Measurements from ENCODE around the gene TRIM2.

TRIM2 gene

DNA sequence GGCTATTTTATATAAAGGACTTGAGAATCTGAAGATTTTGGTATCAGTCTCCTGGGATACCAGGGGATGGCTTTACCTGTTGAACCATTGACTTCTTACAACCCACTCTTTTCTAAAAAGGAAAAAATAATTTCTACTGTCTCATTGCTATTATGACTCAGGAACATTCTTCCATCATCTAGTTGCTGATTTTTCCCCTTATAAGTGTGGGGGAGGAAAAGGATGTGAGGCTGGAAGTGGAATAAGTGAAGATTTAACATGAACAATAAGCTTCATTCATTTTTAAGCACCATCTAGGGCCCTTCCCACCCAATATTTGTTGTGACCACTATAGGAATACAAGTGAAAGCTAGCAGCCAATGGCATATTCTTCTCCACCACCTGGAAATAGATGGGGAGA lies 129.6 kb downstream of the TRIM2 start:
- no peak for DNase-seq (ENCODE audit: low read depth)

DNA sequence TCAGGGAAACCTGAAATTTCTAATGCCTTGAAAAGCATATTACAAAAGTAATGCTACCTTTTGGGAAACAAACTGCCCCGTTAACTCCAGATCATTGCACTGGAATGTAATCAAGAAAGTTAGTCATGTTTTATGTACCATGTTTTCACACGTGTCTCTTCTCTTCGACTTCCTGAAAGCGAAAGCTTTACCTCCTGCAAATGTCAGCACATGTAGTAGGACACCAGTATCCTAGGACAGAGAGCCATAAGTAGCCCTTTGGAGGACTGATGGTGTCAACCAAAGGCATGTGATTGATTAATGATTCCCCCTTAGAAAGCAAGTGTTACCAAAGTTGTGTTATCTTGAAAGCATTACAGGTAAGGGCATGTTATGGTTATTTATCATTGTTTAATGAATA lies 131.4 kb downstream of the TRIM2 start:
- DNase-seq (ENCODE audit: low read depth), result no peak

DNA sequence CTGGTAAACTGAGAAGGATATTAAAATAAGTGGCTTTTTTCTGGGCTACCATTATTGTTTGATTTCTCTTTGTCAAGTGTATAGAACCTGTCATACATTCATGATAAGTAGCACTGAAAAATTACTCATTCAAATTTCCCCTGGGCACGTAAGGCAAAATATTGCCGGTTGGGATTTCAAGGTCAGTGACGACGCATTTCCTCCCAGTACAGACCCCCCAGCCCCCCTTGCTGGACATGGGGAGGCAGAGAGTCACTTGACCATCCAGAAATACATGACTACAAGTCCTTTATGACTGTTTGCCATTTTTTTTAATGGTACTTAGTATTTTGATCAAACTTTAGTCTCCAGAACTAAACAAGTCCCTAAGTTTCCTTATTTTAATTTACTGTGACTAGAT lies 133.4 kb downstream of the TRIM2 start:
- no peak for DNase-seq (ENCODE audit: low read depth)

DNA sequence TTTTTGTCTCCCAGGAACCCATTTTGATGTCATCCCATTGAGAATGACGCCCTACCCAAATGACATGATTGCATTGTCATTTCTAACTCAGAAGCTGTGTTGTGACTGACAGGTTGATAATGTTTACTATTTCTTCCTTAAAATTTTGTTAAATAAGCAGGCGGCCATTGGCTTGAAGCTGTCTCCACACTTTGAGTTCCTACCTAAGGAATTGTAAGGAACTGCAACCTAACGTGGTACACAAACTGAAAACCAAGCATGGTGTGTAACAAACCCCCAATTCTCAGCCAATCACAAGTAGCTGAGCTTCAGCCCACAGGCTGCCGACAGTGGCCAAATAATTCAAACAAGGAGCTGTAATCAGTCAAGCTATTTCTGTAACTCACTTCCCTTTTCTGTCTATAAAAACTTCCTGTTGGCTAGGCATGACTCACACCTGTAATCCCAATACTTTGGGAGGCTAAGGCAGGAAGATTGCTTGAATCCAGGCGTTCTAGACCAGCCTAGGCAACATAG lies 137.4 kb downstream of the TRIM2 start:
- DNase-seq (ENCODE audit: low read depth), result no peak

DNA sequence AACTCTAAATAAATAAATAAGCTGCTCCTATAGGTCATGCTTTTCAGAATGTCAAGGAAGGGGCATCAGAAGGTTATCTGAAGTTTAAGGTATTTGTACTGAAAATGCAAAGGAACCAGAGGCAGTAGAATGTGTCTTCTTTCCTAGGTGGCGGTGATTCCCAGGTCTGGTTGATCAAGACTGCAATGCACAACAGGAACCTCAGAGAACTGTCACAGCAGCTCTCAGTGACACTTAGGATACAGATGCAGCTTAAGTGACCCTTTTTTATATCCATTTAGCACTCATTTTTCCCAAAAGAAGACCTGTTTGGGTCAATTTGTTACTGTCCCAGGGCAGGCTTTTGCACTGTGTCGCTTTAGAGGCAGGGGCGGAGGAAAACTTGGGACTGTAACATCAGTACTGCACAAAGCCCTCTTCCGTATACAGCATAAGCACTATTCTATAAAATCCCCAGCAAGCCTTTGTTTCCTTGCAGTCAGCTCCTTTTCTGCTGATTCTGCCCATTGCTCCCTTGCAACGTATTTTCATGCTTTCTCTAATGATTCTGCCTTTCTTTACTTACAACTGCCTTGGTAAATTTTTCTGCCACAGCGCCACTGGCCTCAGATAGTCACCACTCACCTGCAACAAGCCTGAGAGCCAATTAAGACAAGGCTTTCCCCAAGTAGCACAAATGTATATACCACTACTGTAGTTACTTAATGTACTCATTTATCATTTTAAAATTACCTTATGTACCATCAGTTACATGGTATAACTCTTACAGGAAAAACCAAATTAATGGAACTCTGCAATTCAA lies 138.7 kb downstream of the TRIM2 start:
- DNase-seq (ENCODE audit: low read depth), result no peak

DNA sequence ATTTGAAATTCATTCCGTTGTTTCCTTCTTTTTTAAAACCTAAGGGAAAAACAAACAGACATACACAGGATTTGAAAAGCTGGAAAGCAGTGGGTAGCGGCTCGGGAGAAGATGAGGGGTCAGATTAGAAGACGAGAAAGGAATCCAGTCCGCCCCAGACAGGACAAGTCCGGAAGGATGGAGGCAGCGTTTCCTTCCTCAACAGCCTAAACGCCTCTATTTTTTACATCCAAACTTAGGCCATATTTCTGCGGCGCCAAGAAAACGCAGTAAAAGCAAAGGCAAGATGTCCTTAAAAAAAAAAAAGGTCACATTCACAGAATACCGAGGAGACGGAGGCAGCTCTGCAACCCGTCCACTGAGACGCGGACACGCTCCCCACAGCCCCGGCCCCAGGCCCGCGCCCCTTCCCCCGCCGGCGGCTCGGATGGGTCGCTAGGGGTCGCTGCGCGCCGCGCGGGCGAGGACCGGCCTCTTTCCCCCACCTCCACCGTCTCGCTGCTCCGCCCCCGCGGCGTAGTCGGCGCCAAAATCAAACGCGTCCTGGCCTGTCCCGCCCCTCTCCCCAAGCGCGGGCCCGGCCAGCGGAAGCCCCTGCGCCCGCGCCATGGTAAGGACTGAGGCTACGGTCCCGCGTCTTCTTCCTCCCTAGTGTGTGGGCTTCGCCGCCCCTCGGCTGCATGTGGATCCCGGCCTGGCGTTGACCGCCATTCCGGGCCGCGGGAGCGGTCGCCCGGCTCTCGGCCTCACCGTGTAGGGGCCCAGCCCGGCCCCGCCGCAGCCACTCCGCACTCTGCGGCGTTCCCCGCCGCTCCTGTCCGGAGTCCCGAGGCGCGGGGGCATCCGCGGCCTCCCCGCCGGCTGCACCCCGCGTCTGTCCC lies 140.1 kb downstream of the TRIM2 start, which contains the start of gene MND1:
Gene MND1 (plus strand): TSS at position 558 of the 881 bp plus-strand sequence. CDS start 50 bp downstream, at position 608.
- peak; percentile 42 for DNase-seq (ENCODE audit: low read depth)

DNA sequence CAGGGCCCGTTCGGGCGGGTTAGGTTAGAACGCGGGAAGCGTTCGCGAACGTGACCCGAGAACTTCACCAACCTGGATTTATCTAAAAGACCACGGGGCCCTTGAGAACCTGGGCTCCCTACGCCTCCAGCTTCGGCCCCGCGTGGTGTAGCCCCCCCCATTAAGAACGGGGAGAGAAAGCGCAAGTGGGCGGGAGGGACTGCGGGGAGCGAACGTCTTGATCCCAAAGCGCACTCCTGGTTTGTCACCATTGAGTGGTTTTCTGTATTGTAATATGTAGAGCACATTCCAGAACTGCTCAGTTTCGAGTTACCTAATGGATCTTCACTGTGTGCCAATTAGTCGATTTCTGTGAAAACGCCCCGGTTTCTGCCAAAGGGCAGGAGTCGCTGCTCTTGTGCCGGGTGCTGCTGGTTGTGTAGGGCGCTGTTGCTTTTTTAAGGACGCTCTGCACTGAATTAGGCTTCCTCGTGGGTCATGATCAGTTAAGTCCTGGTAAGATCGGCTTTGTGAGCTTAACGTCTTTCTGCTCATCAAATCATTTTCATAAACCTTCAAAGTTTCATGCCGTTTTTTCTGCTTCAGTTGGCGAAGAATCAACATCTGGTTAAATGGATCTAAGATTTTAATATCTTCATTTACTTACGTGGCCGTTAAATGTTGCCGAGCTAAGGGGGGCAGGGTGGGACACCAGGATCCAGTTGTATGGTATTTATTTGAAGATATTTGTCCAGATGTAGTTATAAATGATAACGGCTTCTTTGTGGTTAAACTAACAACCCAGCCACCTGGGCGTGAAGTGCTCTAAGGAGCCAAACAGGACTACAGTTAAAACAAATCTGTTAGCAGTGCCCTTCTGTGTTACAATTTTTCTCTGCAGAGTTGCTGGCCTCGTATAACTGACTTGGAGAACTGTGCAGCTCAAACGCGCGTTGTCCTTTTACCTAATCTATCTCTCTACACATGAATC lies 141.1 kb downstream of the TRIM2 start:
- DNase-seq (ENCODE audit: low read depth), result peak; percentile 32

DNA sequence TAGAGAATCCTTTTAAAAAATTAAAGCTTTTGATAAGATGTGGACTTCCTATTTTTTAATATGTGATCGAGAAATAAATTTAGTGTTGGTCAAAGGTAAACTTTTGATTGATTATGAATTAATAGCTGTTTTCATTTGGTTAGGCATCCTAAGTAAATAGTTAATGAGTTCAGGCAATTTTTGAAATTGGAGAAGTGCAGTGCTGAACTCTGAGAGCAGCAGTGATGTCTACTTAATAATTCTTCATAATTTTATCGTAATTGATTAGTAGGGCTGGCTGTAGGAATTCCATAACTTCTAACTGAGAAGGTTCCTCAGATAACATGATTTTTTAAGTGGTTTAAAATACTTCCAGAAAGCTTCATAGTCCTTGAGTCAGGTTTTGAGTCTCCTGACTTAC lies 141.8 kb downstream of the TRIM2 start:
- DNase-seq (ENCODE audit: low read depth), result no peak

DNA sequence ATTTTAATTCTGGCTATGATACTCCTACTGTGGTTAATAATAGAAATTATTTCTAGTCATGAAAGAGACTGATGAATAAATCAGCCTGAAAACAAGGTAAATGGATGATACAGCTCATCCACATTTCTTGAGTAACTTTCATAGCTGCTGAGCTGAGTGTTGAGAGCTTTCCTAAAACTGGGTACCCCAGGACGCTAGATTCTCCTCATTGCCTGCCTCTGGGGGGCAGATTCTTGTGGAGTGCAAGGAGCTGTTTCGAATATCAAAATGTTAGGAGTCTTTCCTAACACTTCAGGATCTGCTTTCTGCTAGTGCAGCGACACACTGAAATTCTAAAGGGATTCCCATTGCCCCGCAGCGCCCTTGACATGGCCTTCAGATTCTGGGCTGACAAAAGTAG lies 142.3 kb downstream of the TRIM2 start:
- no peak for DNase-seq (ENCODE audit: low read depth)

DNA sequence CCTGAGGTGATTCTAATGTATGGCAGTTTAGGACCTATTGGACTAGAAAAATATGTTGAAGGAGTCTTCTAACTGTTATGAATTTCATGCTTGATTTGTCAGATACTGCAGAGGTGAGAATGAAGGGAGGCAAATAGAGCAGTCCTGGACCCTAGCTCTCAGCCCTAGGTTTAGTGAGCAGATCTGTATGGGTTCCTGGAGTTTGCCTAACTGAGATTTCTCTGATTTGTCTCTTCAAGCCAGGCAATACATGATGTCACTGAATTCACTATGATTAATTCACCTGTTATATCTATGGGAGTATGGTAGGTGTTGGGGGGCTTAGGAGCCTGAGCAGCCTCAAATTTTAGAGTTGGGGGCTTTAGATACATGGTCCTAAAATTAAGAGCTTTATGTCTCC lies 142.9 kb downstream of the TRIM2 start:
- DNase-seq (ENCODE audit: low read depth), result no peak

DNA sequence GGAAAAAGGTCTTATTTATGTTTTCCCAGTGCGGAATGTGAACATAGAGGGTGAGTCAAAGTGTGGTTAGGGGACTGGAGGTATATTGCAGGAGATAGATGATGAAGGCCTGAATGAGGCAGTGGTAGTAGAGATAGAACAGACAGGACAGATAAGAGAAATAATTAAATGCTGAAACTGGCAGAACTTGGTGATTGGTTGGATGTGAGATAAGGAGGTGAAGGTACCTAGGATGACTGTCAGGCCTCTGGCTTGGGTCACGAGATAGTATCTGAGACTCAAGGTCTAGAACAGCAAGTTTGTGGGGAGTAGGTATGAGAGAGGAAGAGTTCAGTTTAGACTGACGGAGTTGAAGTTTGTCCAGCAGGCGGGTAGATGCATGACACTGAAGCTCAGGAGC lies 143.8 kb downstream of the TRIM2 start:
- DNase-seq (ENCODE audit: low read depth), result no peak

DNA sequence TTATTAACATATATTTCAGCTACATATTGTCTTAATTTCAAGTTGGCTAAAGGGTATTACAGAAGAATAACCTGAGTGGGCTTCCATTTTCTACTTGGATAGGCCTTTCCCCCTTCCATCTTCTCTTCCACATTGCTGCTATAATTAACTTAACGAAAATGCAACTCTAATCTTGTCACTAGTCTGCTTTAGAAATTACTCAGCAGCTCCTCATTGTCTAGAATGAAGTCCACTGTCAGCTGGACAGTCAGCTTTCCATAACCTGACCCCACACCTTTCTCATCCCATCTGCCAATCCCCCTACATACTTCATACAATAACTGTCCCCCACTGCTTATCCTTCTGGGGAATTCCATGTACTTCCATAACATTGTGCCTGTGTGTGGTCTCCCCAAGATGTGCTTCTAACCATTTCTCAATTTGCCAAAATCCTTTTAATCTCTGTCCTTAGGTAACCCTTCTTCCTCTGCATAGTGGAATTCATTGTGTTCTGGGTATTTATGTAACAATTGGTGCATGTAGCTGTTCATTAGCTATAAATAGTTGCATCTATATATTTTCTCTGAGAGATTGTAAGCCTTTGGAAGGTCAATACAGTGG lies 145.1 kb downstream of the TRIM2 start:
- DNase-seq (ENCODE audit: low read depth), result no peak

DNA sequence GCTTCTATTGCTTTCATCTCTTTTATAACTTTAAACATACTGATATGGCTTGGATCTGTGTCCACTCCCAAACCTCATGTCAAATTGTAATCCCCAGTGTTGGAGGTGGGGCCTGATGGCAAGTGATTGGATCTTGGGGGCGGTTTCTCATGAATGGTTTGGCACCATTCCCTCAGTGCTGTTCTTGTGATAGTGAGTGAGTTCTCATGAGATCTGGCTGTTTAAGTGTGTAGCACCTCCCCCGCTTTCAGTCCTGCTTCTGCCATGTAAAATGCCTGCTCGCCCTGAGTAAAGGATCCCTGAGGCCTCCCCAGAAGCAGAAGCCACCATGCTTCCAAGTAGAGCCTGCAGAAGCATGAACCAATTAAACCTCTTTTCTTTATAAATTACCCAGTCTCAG lies 157.9 kb downstream of the TRIM2 start:
- DNase-seq (ENCODE audit: low read depth), result no peak

DNA sequence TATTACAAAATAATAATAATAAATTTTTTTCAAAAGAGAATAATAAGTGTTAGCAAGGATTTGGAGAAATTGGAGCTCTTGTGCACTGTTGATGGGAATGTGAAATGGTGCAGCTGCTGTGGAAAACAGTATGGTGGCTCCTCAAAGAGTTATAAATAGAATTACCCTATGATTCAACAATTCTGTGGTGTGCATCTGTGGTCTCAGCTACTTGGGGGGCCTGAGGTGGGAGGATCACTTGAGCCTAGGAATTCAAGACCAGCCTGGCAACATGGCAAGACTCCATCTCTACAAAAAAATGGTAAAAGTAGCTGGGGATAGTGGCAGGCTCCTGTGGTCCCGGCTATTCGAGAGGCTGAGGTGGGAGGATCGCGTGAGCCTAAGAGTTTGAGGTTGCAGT lies 159.8 kb downstream of the TRIM2 start:
- no peak for DNase-seq (ENCODE audit: low read depth)

DNA sequence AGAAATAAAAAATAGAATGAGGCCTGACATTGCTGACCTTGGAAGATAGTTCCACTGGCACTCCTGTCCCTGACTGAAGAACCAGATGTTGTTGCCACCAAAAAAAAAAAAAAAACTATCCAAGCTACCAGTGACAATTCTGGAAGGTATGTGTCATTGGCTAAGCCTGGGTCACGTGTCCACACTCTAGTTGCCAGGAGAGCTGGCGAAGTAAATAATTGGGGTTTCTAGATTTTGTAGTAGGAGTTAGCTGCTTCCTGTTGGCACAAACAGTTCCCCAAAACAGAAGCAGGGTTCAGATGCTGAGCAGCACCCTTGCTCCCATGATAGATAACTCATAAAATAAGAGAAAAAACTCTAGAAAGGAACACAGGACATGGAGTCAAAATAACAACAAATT lies 160.8 kb downstream of the TRIM2 start:
- DNase-seq (ENCODE audit: low read depth), result no peak

DNA sequence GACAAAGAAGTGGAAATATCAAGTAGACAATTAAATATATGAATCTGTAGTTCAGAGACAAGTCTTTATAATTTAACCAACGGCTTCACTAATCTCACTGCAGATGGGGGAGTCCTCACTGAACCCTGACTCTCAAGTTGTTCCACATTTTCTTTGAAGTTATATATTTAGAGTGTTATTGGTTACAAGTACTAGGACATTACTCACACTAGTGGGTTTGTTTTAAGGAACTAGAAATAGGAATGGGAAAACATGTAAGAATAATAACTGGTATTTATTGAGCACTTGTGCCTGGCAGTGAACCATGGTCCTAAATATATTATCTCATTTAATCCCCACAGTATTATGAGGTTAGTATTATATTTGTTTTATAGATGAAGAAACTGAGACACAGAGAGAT lies 162.2 kb downstream of the TRIM2 start:
- DNase-seq (ENCODE audit: low read depth), result no peak

DNA sequence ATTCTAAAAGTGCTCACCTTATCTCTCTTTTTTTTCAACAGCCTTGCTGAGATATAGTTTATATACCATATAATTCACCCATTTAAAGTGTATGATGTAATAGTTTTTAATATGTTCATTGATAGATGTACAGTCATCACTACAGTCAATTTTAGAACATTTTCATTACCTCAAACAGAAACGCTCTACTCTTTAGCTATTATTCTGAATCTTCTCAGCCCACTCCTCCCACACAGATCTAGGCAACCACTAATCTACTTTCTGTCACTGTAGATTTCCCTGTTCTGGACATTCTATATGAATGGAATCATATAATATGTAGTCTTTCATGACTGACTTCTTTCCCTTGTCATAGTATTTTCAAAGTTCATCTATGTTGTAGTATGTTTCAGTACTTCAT lies 162.8 kb downstream of the TRIM2 start:
- no peak for DNase-seq (ENCODE audit: low read depth)

DNA sequence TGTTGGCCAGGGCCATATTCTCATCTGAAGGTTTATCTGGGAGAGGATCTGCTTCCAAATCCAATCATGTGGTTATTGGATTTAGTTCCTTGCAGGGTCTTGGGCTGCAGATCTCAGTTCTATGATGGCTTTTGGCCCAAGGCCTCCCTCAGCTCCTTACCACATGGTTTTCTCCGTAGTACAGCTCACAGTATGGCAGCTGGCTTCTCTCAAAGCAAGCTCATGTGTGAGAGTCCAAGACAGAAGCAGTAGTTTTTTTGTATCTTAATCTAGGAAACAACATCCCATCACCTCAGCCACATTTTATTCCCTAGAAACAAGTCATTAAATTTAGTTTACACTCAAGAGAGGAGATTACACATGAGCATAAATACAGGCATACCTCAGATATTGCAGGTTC lies 164.8 kb downstream of the TRIM2 start:
- DNase-seq (ENCODE audit: low read depth), result no peak

DNA sequence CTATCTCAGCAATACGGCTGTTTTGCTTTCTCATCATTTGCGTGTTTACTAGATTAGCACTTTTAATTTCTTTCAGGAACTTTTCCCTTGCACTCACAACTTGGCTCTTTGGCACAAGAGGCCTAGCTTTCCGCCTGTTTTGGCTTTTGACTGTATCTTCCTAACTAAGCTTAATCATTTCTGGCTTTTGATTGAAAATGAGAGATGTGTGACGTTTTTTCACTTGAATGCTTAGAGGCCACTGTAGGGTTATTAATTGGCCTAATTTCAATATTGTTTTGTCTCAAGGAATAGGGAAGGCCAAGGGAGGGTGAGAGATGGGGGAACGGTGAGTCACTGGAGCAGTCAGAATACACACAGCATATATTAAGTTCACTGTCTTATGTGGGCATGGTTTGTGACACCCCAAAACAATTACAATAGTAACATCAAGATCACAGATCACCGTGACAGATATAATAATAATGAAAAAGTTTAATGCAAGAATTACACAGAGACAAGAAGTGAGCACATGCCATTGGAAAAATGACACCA lies 167.5 kb downstream of the TRIM2 start:
- DNase-seq (ENCODE audit: low read depth), result no peak

DNA sequence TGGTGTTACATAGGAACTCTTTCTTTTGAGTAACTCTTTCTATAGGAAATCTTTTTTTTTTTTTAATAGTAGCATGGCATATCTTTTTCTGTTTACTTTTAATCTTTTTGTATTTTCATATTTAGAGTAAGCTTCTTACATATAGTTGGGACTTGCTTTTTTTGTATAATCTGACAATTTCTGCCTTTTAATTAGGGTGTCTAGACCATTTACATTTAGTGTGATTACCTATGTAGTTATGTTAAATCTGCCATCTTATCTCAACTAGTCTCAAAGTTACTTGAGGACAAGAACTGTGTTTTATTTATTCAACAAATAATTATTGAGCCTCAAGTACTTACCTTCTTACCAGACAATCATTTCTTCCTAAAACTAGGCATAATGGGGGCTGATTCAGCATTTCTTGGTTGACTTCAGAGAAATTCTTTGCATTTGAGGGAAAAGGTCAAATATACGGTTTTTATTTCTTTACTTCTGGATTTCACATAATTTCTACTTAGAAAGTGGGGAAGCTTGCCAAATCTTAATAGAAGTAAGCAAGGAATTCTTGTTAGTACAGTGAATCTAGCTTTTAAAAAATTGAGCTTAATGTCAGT lies 168.8 kb downstream of the TRIM2 start:
- DNase-seq (ENCODE audit: low read depth), result no peak

DNA sequence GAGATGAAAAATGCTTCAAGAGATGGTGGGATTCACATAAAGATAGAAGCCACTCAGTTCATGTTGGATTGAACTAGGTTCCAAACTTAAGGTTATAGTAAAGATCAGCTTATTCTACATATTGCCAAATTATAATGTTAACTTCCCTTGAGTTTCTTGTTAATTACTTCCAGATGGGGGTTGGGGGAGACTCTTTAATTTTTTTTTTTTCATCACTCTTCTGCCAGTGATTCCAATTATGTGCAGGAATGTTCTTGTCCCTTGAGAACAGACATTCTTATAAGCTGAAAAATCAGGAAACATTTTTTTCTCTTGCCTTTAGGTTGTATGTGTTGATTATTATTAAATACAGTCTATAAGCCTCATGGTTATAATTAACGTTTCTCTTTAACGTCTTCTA lies 170.2 kb downstream of the TRIM2 start:
- DNase-seq (ENCODE audit: low read depth), result peak; percentile 19

All from GM04504 (cell line).